ENCODE measurements around the gene PRKG1.
"Not testable (repeated sequence)": the region's sequence is repeated elsewhere in the genome, so short reads cannot be mapped to it uniquely, and the experiment has no call there.

The PRKG1 gene

DNA sequence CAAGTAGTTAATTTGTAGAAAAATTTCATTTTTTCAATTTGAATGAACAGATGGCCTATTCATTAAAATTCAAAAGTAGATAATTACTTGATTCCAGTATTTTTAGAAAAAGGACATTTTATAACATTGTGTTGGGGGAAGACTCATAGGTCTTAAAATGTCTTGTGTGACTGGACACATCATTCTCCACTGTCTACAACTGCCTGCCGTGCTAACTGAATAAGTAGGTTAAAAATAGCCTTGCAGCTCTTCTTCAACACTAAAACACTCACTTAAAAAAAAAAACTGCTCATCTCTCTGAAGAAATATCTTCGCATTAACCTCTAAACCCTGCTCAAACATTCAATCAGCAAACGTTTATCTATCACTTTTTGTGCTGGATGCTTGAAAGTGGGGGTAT, 371.3 kb downstream of the PRKG1 start:
- Histone ChIP-seq H3K27ac (ENCODE audit: low read depth, low read length) (no peak overlapping the region), H3K4me3 (ENCODE audit: insufficient read depth, low read length, poor library complexity, severe bottlenecking) (no peak overlapping the region), H3F3A (ENCODE audit: insufficient read depth) (no peaks in the 10 kb centered on the region), H3K27me3 (ENCODE audit: low read length) (no peaks in the 10 kb centered on the region), H4K20me1 (ENCODE audit: low read depth, low read length) (no peaks in the 10 kb centered on the region), H3K36me3 (ENCODE audit: low read length) (no peaks in the 10 kb centered on the region), H3K9me3 (ENCODE audit: insufficient read depth, low read length) (no peaks in the 10 kb centered on the region), H3K9me2 (replicated peaks; ENCODE audit: insufficient read depth, low read length) (no peaks in the 10 kb centered on the region), H2AFZ (ENCODE audit: low read depth, low read length, severe bottlenecking) (no peak overlapping the region), H3K4me2 (ENCODE audit: low read depth, low read length, poor library complexity, severe bottlenecking) (no peak overlapping the region), H3K79me2 (ENCODE audit: insufficient read depth, low read length) (no peaks in the 10 kb centered on the region), H3K9ac (ENCODE audit: low read length) (no peak overlapping the region)
- TF ChIP-seq, protein P1, sequence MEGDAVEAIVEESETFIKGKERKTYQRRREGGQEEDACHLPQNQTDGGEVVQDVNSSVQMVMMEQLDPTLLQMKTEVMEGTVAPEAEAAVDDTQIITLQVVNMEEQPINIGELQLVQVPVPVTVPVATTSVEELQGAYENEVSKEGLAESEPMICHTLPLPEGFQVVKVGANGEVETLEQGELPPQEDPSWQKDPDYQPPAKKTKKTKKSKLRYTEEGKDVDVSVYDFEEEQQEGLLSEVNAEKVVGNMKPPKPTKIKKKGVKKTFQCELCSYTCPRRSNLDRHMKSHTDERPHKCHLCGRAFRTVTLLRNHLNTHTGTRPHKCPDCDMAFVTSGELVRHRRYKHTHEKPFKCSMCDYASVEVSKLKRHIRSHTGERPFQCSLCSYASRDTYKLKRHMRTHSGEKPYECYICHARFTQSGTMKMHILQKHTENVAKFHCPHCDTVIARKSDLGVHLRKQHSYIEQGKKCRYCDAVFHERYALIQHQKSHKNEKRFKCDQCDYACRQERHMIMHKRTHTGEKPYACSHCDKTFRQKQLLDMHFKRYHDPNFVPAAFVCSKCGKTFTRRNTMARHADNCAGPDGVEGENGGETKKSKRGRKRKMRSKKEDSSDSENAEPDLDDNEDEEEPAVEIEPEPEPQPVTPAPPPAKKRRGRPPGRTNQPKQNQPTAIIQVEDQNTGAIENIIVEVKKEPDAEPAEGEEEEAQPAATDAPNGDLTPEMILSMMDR (IDR thresholded peaks at IDR 0.05; ENCODE audit: insufficient read depth, low read length, poor library complexity, severe bottlenecking), result no peak
- no peak for TF ChIP-seq EZH2phosphoT487 (conservative IDR thresholded peaks at IDR 0.05; ENCODE audit: low read length)

DNA sequence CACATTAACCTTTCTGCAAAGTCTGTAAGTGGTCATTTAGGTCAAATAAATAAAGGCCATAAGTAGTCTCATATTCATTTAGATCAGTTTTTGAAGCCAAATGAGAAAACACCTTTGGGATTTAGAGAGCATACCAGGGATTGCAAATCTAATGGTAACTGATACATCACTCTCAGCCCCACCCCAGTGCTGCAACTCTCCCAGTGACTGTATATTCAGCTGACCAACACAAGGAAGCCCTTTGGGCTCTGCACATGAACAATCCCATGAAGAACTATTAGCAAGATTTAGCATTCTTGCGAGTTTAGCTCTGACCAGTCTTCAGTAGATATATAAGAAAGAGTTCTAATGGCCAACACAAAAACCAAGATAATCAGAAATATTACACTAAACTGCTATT, 372.8 kb downstream of the PRKG1 start:
- Histone ChIP-seq H3K79me2 (ENCODE audit: insufficient read depth, low read length) (no peaks in the 10 kb centered on the region), H3K4me2 (ENCODE audit: low read depth, low read length, poor library complexity, severe bottlenecking) (no peak overlapping the region), H4K20me1 (ENCODE audit: low read depth, low read length) (no peaks in the 10 kb centered on the region), H2AFZ (ENCODE audit: low read depth, low read length, severe bottlenecking) (no peak overlapping the region), H3K27ac (ENCODE audit: low read depth, low read length) (no peak overlapping the region), H3K27me3 (ENCODE audit: low read length) (no peaks in the 10 kb centered on the region), H3K9ac (ENCODE audit: low read length) (no peak overlapping the region), H3K4me3 (ENCODE audit: insufficient read depth, low read length, poor library complexity, severe bottlenecking) (no peak overlapping the region), H3K36me3 (ENCODE audit: low read length) (no peaks in the 10 kb centered on the region), H3K9me3 (ENCODE audit: insufficient read depth, low read length) (no peaks in the 10 kb centered on the region), H3F3A (ENCODE audit: insufficient read depth) (no peaks in the 10 kb centered on the region), H3K9me2 (replicated peaks; ENCODE audit: insufficient read depth, low read length) (no peaks in the 10 kb centered on the region)
- no peak for TF ChIP-seq EZH2phosphoT487 (conservative IDR thresholded peaks at IDR 0.05; ENCODE audit: low read length)

DNA sequence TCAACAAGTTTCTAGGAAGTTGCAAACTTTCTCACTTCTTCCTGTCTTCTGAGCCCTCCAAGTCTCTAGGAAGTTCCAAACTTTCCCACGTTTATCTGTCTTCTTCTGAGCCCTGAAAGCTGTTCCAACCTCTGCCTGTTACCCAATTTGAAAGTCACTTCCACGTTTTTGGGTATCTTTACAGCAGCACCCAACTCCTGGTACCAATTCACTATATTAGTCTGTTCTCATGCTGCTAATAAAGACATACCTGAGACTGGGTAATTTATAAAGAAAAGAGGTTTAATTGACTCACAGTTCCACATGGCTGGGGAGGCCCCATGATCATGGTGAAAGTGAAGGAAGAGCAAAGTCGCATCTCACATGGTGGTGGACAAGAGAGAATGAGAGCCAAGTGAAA, 381.5 kb downstream of the PRKG1 start:
- H3K9me2 ChIP-seq (replicated peaks; ENCODE audit: insufficient read depth, low read length); H3K4me3 ChIP-seq (ENCODE audit: insufficient read depth, low read length, poor library complexity, severe bottlenecking); H3K9ac ChIP-seq (ENCODE audit: low read length); H3K27me3 ChIP-seq (ENCODE audit: low read length); H3K27ac ChIP-seq (ENCODE audit: low read depth, low read length); H3K4me2 ChIP-seq (ENCODE audit: low read depth, low read length, poor library complexity, severe bottlenecking); H2AFZ ChIP-seq (ENCODE audit: low read depth, low read length, severe bottlenecking); H3K36me3 ChIP-seq (ENCODE audit: low read length); H4K20me1 ChIP-seq (ENCODE audit: low read depth, low read length); H3K9me3 ChIP-seq (ENCODE audit: insufficient read depth, low read length); H3F3A ChIP-seq (ENCODE audit: insufficient read depth); H3K79me2 ChIP-seq (ENCODE audit: insufficient read depth, low read length): not testable (repeated sequence)

DNA sequence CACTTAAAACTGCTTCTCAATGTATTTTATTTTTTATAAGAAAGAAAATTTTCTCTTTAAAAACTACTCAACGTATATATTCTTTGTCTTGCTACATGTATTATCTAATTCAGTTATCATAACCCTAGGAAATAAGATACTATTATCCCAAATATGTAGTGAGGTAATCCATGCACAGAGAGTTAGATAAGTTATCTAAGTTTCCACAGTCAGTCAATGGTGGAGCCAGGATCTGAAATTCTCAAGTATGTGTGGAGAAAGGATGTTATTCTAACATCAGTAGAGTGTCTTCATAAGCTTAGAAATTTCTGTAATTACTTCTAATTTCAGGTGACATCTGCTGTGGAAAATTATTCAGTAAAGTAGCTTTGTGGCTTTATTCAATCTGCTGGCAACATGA, 385.2 kb downstream of the PRKG1 start:
- no peaks in the 10 kb centered on the region for H3K9me2 ChIP-seq (replicated peaks; ENCODE audit: insufficient read depth, low read length)
- H3K36me3 ChIP-seq (ENCODE audit: low read length), result no peaks in the 10 kb centered on the region
- H3K9ac ChIP-seq (ENCODE audit: low read length), result no peak overlapping the region
- no peak overlapping the region for H3K4me2 ChIP-seq (ENCODE audit: low read depth, low read length, poor library complexity, severe bottlenecking)
- H3F3A ChIP-seq (ENCODE audit: insufficient read depth), result no peaks in the 10 kb centered on the region
- TF ChIP-seq, protein P1 (IDR thresholded peaks at IDR 0.05; ENCODE audit: insufficient read depth, low read length, poor library complexity, severe bottlenecking), result no peak
- TF ChIP-seq EZH2phosphoT487 (conservative IDR thresholded peaks at IDR 0.05; ENCODE audit: low read length), result no peak
- no peaks in the 10 kb centered on the region for H3K27me3 ChIP-seq (ENCODE audit: low read length)
- H3K4me3 ChIP-seq (ENCODE audit: insufficient read depth, low read length, poor library complexity, severe bottlenecking), result no peak overlapping the region
- no peaks in the 10 kb centered on the region for H4K20me1 ChIP-seq (ENCODE audit: low read depth, low read length)
- no peaks in the 10 kb centered on the region for H3K79me2 ChIP-seq (ENCODE audit: insufficient read depth, low read length)
- H3K27ac ChIP-seq (ENCODE audit: low read depth, low read length), result no peak overlapping the region
- no peaks in the 10 kb centered on the region for H3K9me3 ChIP-seq (ENCODE audit: insufficient read depth, low read length)
- no peak overlapping the region for H2AFZ ChIP-seq (ENCODE audit: low read depth, low read length, severe bottlenecking)
